HG03196 (cell line): ENCODE data around the gene SLC6A20.

Source experiments
- ATAC-seq: cut with Tn5 transposase; IDR thresholded peaks from one replicate; pipeline ENCODE4 v1.9.1; 2021; ENCODE audit not compliant: unreplicated experiment

The SLC6A20 gene

GRCh38 chr3:45802146-45802545 lies 5.8 kb upstream of the SLC6A20 start:
- ATAC-seq, result no peak

- ATAC-seq, result no peak
Observed at GRCh38 chr3:45800611-45801010, 4.3 kb upstream of the SLC6A20 start.

- ATAC-seq, result no peak
Observed at GRCh38 chr3:45799586-45799985, 3.2 kb upstream of the SLC6A20 start.

- ATAC-seq, result no peak
Observed at GRCh38 chr3:45798034-45798433, 1.7 kb upstream of the SLC6A20 start.

- ATAC-seq, result no peak
Observed at GRCh38 chr3:45796902-45797637, 734 bp upstream of the SLC6A20 start.

GRCh38 chr3:45795509-45795881 lies 841 bp downstream of the SLC6A20 start:
- ATAC-seq, result no peak

- no peak for ATAC-seq
Observed at GRCh38 chr3:45794660-45795059, 1.7 kb downstream of the SLC6A20 start.

GRCh38 chr3:45794177-45794560 lies 2.2 kb downstream of the SLC6A20 start:
- ATAC-seq, result no peak

GRCh38 chr3:45793482-45794176 lies 2.7 kb downstream of the SLC6A20 start:
- no peak for ATAC-seq

- ATAC-seq, result no peak
Observed at GRCh38 chr3:45792516-45793172, 3.7 kb downstream of the SLC6A20 start.

GRCh38 chr3:45792036-45792435 lies 4.3 kb downstream of the SLC6A20 start:
- ATAC-seq, result no peak

- ATAC-seq, result no peak
Observed at GRCh38 chr3:45790596-45790995, 5.7 kb downstream of the SLC6A20 start.

GRCh38 chr3:45789235-45789812 lies 7.0 kb downstream of the SLC6A20 start:
- ATAC-seq, result no peak

- ATAC-seq, result no peak
Observed at GRCh38 chr3:45787551-45787950, 8.8 kb downstream of the SLC6A20 start.

GRCh38 chr3:45786801-45787495 lies 9.4 kb downstream of the SLC6A20 start:
- no peak for ATAC-seq

- ATAC-seq, result no peak
Observed at GRCh38 chr3:45785605-45786150, 10.7 kb downstream of the SLC6A20 start.

GRCh38 chr3:45783667-45784066 lies 12.7 kb downstream of the SLC6A20 start:
- no peak for ATAC-seq

- ATAC-seq, result no peak
Observed at GRCh38 chr3:45782381-45782780, 14.0 kb downstream of the SLC6A20 start.

GRCh38 chr3:45781841-45782240 lies 14.5 kb downstream of the SLC6A20 start:
- no peak for ATAC-seq

- ATAC-seq, result no peak
Observed at GRCh38 chr3:45781271-45781670, 15.1 kb downstream of the SLC6A20 start.
